Lung (tissue), 12 donors: ENCODE data around the gene SYVN1. TPM values are rescaled to one million over a fixed set of nuclear protein-coding genes. Genes with fewer than 3 reads are reported as not detected.
"Not testable (repeated sequence)": the region's sequence is repeated elsewhere in the genome, so short reads cannot be mapped to it uniquely, and the experiment has no call there.

Experiments used
- ATAC-seq: fragments of 200-7000 bp; cut with Tn5 transposase; one replicate; pipeline ENCODE4 v1.9.1; 2020; ENCODE audit warnings: moderate number of reproducible peaks; ENCODE audit not compliant: insufficient read depth, low FRiP score
- DNase-seq, 3 donors: peaks; one replicate each; pipeline ENCODE4 v3.0.0-alpha.2; 2013 to 2017
- H3K27ac ChIP-seq, 2 donors: one replicate each; pipeline ENCODE4 v1.5.1; 2013; ENCODE audit warnings: mild to moderate bottlenecking in 2 of 2, moderate library complexity in 2 of 2, control low read depth in 1 of 2, inconsistent platforms in 1 of 2, low read depth in 1 of 2, low read length in 1 of 2
- H3K27me3 ChIP-seq, 3 donors: one replicate each; pipeline ENCODE4 v1.5.1; 2013; ENCODE audit warnings: low read length in 2 of 3; ENCODE audit not compliant: control insufficient read depth in 3 of 3, insufficient read depth in 3 of 3
- H3K36me3 ChIP-seq, 4 donors: one replicate each; pipeline ENCODE4 v1.5.1; 2013; ENCODE audit warnings: low read length in 4 of 4, mild to moderate bottlenecking in 1 of 4, moderate library complexity in 1 of 4; ENCODE audit not compliant: control insufficient read depth in 4 of 4, insufficient read depth in 4 of 4
- H3K4me1 ChIP-seq, 5 donors: one replicate each; pipeline ENCODE4 v1.5.1; 2013; ENCODE audit warnings: low read length in 5 of 5, mild to moderate bottlenecking in 2 of 5, moderate library complexity in 1 of 5; ENCODE audit not compliant: control insufficient read depth in 5 of 5, insufficient read depth in 5 of 5
- H3K4me3 ChIP-seq: one replicate; pipeline ENCODE4 v1.5.1; 2013; ENCODE audit warnings: mild to moderate bottlenecking, control low read depth, moderate library complexity
- H3K9ac ChIP-seq, 2 donors: one replicate each; pipeline ENCODE4 v1.5.1; 2013; ENCODE audit warnings: low read length in 2 of 2, control low read depth in 1 of 2; ENCODE audit not compliant: insufficient read depth in 1 of 2
- H3K9me3 ChIP-seq, 4 donors: one replicate each; pipeline ENCODE4 v1.5.1; 2013; ENCODE audit warnings: low read length in 3 of 4, mild to moderate bottlenecking in 1 of 4, moderate library complexity in 1 of 4; ENCODE audit not compliant: control insufficient read depth in 4 of 4, insufficient read depth in 3 of 4
- CTCF ChIP-seq: IDR thresholded peaks from 2 replicates; pipeline ENCODE4 v1.5.1; 2012; ENCODE audit warnings: mild to moderate bottlenecking; ENCODE audit errors: control extremely low read depth, extremely low read depth
- WGBS, 2 donors: extraction: QIAGEN DNeasy Blood & Tissue Kit; methylation state at CpG; one replicate each; pipeline ENCODE4 v1.1.7; 2013; 5-methylcytosine and 5-hydroxymethylcytosine counted together
- polyA plus RNA-seq, 2 donors: library from polyadenylated mRNA; stranded (reverse); fragments of 200-250 nt; gene quantifications; one replicate each; pipeline ENCODE4 v1.2.1, GENCODE V29; 2013
- total RNA-seq, 2 donors: library from RNA; depleted of rRNA in 1 of 2; stranded (reverse); fragments of >200 nt in 1 of 2; gene quantifications; one replicate each; pipeline ENCODE4 v1.2.1, GENCODE V29; 2014 to 2021
- donor health status: control.
- donor health status: control.
- donor health status: Bipolar disorder and iron deficiency.
- donor health status: healthy.
- donor health status: DM: yes; HTN: yes; CAD: no.

The SYVN1 gene
- total and polyA plus RNA-seq, 4 donors: 31.6 to 80.7 (median 37.6) TPM

- Histone ChIP-seq H3K27ac (peak overlapping the region; percentile 30 to 92), H3K36me3 (peaks cover 15 to 43% (median 28%) of the 10 kb centered on the region in 4 donors), H3K9me3 (no peaks in the 10 kb centered on the region), H3K4me3 (no peak overlapping the region), H3K4me1 (peaks cover 0 to 27% (median 10%) of the 10 kb centered on the region in 5 donors), H3K27me3 (no peaks in the 10 kb centered on the region), H3K9ac (peak overlapping the region in 1 of 2 donors; percentile 94)
- DNase-seq: no peak
- ATAC-seq: no peak
- WGBS, 2 donors: 86 to 100% methylated on average over 3 of the region's 3 CpGs
- TF ChIP-seq CTCF: no peak
Observed at GRCh38 chr11:65120831-65121230, 13.5 kb downstream of the SYVN1 start.

- Histone ChIP-seq H3K4me1 (peaks cover 0 to 27% (median 12%) of the 10 kb centered on the region in 5 donors), H3K4me3 (no peak overlapping the region), H3K27me3 (no peaks in the 10 kb centered on the region), H3K27ac (no peak overlapping the region), H3K9me3 (no peaks in the 10 kb centered on the region), H3K36me3 (peaks cover 14 to 32% (median 22%) of the 10 kb centered on the region in 4 donors), H3K9ac (no peak overlapping the region)
- DNase-seq: no peak
- no peak for TF ChIP-seq CTCF
- ATAC-seq: no peak
Observed at GRCh38 chr11:65119670-65119995, 14.7 kb downstream of the SYVN1 start.

- 89 to 94% methylated on average over 18 of the region's 18 CpGs for WGBS, 2 donors
- H3K4me1 ChIP-seq: peaks cover 0 to 27% (median 12%) of the 10 kb centered on the region in 5 donors
Observed at GRCh38 chr11:65118891-65119669, 15.2 kb downstream of the SYVN1 start.

GRCh38 chr11:65118097-65118837 lies 16.1 kb downstream of the SYVN1 start:
- DNase-seq (peak in 1 of 3 donors; percentile 27), ATAC-seq (no peak)
- no peak overlapping the region for H3K9ac ChIP-seq
- no peaks in the 10 kb centered on the region for H3K9me3 ChIP-seq
- WGBS, 2 donors: 88 to 90% methylated on average over 18 of the region's 18 CpGs
- H3K4me1 ChIP-seq: peaks cover 5 to 31% (median 11%) of the 10 kb centered on the region in 5 donors
- H3K36me3 ChIP-seq: peaks cover 13 to 32% (median 20%) of the 10 kb centered on the region in 4 donors
- H3K27ac ChIP-seq: no peak overlapping the region
- no peak overlapping the region for H3K4me3 ChIP-seq
- TF ChIP-seq CTCF: no peak
- H3K27me3 ChIP-seq: no peaks in the 10 kb centered on the region

More at GRCh38 chr11:65118891-65119669, 15.2 kb downstream of the SYVN1 start:
- not testable (repeated sequence) for H3K27me3 ChIP-seq, H3K4me3 ChIP-seq, H3K9me3 ChIP-seq, H3K27ac ChIP-seq, ATAC-seq, DNase-seq
- Histone ChIP-seq H3K36me3 (peaks cover 13 to 32% (median 20%) of the 10 kb centered on the region in 4 donors), H3K9ac (peak overlapping the region in 1 of 2 donors; percentile 28)
